ENCODE results near the gene JARID2.
"Not testable (repeated sequence)": the region's sequence is repeated elsewhere in the genome, so short reads cannot be mapped to it uniquely, and the experiment has no call there.

DNA sequence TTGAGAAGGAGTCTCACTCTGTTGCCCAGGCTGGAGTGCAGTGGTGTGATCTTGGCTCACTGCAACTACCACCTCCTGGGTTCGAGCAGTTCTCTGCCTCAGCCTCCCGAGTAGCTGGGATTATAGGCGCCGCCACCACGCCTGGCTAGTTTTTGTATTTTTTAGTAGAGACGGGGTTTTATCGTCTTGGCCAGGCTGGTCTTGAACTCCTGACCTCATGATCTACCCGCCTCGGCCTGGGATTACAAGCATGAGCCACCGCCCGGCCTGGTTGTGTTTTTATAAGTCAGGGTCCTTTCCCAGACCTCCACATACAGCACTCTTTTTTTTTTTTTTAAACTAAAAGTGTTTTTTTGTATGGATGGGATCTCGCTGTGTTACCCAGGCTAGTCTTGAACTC lies 51.3 kb downstream of the JARID2 start:
- TF ChIP-seq POLR2A (IDR thresholded peaks at IDR 0.05), result not testable (repeated sequence)
- TF ChIP-seq, protein P1, sequence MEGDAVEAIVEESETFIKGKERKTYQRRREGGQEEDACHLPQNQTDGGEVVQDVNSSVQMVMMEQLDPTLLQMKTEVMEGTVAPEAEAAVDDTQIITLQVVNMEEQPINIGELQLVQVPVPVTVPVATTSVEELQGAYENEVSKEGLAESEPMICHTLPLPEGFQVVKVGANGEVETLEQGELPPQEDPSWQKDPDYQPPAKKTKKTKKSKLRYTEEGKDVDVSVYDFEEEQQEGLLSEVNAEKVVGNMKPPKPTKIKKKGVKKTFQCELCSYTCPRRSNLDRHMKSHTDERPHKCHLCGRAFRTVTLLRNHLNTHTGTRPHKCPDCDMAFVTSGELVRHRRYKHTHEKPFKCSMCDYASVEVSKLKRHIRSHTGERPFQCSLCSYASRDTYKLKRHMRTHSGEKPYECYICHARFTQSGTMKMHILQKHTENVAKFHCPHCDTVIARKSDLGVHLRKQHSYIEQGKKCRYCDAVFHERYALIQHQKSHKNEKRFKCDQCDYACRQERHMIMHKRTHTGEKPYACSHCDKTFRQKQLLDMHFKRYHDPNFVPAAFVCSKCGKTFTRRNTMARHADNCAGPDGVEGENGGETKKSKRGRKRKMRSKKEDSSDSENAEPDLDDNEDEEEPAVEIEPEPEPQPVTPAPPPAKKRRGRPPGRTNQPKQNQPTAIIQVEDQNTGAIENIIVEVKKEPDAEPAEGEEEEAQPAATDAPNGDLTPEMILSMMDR (IDR thresholded peaks at IDR 0.05), result not testable (repeated sequence)
